Spleen (tissue), 11 donors: ENCODE results near the gene PLEKHH1. TPM values are rescaled to one million over a fixed set of nuclear protein-coding genes. Genes with fewer than 3 reads are reported as not detected.

Source experiments
- DNase-seq: peaks from one replicate; pipeline ENCODE4 v3.0.0-alpha.2; 2020
- H3K27ac ChIP-seq, 8 donors: fragments of 200-600 bp; sonication (generic) in 7 of 8; 1 replicate in 4 of 8; 2 replicates in 4 of 8; pipeline versions ENCODE4 v1.5.0 to v1.8.0; 2016 to 2021; ENCODE audit warnings: inconsistent platforms in 4 of 8, mild to moderate bottlenecking in 4 of 8, moderate library complexity in 1 of 8
- H3K27me3 ChIP-seq, 7 donors: fragments of 200-600 bp; sonication (generic) in 6 of 7; replicated peaks in 1 of 7; 1 replicate in 4 of 7; 2 replicates in 3 of 7; pipeline versions ENCODE4 v1.5.0 to v1.8.0; 2016 to 2021; ENCODE audit warnings: inconsistent platforms in 3 of 7, mild to moderate bottlenecking in 1 of 7
- H3K36me3 ChIP-seq, 6 donors: fragments of 200-600 bp; sonication (generic) in 5 of 6; 1 replicate in 4 of 6; 2 replicates in 2 of 6; pipeline versions ENCODE4 v1.5.0 to v1.8.0; 2016 to 2021; ENCODE audit warnings: inconsistent platforms in 2 of 6
- H3K4me1 ChIP-seq, 6 donors: fragments of 200-600 bp; sonication (generic) in 5 of 6; 1 replicate in 3 of 6; 2 replicates in 3 of 6; pipeline versions ENCODE4 v1.5.0 to v1.8.0; 2016 to 2021; ENCODE audit warnings: inconsistent platforms in 3 of 6
- H3K4me3 ChIP-seq, 8 donors: fragments of 200-600 bp; sonication (generic) in 7 of 8; 1 replicate in 4 of 8; 2 replicates in 4 of 8; pipeline versions ENCODE4 v1.5.0 to v1.8.0; 2016 to 2021; ENCODE audit warnings: inconsistent platforms in 4 of 8, mild to moderate bottlenecking in 4 of 8, moderate library complexity in 2 of 8
- H3K9me3 ChIP-seq, 8 donors: fragments of 200-600 bp; sonication (generic) in 7 of 8; 1 replicate in 4 of 8; 2 replicates in 4 of 8; pipeline versions ENCODE4 v1.5.0 to v1.8.0; 2016 to 2021; ENCODE audit warnings: inconsistent platforms in 4 of 8
- POLR2A ChIP-seq, 3 donors: fragments of 450-650 bp; IDR thresholded peaks; one replicate each; pipeline ENCODE4 v1.5.1; 2017; ENCODE audit warnings: antibody characterized with exemption in 3 of 3, mild to moderate bottlenecking in 1 of 3
- POLR2AphosphoS5 ChIP-seq, 3 donors: sonication (generic); formaldehyde crosslinking; IDR thresholded peaks; one replicate each; pipeline ENCODE4 v1.5.1; 2017; ENCODE audit warnings: antibody characterized with exemption in 3 of 3
- WGBS, 5 donors: extraction: QIAGEN DNeasy Blood & Tissue Kit in 3 of 5; methylation state at CpG; one replicate each; pipeline versions ENCODE4 v1.1.5 to v1.1.7; 2013 to 2018; 5-methylcytosine and 5-hydroxymethylcytosine counted together
- intact Hi-C: fragments of 100-400 bp; cut with DNase I; formaldehyde crosslinking; loops from one replicate; pipeline ENCODE4 v1.15.0; 2023; ENCODE audit warnings: low total_unique reads
- polyA plus RNA-seq, 3 donors: library from polyadenylated mRNA; stranded (reverse); fragments of 200-250 nt; gene quantifications; one replicate each; pipeline ENCODE4 v1.2.1, GENCODE V29; 2013
- total RNA-seq, 7 donors: library from RNA; depleted of rRNA in 3 of 7; stranded (reverse); fragments of >200 nt in 3 of 7; fragmentation: NEBNext Ultra II Directional in 4 of 7; extraction: Animal tissue kit (Norgen Biotek cat#: 25700) in 4 of 7; gene quantifications; one replicate each; pipeline versions ENCODE4 v1.1.0 to v1.2.1, GENCODE V29; 2016 to 2021
- TF ChIP-seq, protein P1 (sequence below), 11 experiments: fragments of 200-600 bp in 7 of 11; fragments of 450-650 bp in 4 of 11; sonication (generic) in 4 of 11; IDR thresholded peaks in 8 of 11; conservative IDR thresholded peaks in 3 of 11; 1 replicate in 7 of 11; 2 replicates in 4 of 11; pipeline versions ENCODE4 v1.4.0 to v1.8.0; 2016 to 2021; ENCODE audit warnings: antibody characterized with exemption in 11 of 11, inconsistent platforms in 4 of 11, mild to moderate bottlenecking in 1 of 11
- donor health status: healthy with polysubstance abuse.
- donor health status: DM: no; HTN: no; CAD: no; lungs with moderate emphysema.
- donor health status: DM: no; HTN: no; CAD: no.
- donor health status: Bipolar disorder and iron deficiency.
- donor health status: healthy.
- donor health status: DM: no; HTN: no; CAD: no.
- donor health status: DM: yes; HTN: yes; CAD: no.

The PLEKHH1 gene
- total and polyA plus RNA-seq, 10 donors, result 0.56 to 7.1 (median 4.1) TPM

DNA sequence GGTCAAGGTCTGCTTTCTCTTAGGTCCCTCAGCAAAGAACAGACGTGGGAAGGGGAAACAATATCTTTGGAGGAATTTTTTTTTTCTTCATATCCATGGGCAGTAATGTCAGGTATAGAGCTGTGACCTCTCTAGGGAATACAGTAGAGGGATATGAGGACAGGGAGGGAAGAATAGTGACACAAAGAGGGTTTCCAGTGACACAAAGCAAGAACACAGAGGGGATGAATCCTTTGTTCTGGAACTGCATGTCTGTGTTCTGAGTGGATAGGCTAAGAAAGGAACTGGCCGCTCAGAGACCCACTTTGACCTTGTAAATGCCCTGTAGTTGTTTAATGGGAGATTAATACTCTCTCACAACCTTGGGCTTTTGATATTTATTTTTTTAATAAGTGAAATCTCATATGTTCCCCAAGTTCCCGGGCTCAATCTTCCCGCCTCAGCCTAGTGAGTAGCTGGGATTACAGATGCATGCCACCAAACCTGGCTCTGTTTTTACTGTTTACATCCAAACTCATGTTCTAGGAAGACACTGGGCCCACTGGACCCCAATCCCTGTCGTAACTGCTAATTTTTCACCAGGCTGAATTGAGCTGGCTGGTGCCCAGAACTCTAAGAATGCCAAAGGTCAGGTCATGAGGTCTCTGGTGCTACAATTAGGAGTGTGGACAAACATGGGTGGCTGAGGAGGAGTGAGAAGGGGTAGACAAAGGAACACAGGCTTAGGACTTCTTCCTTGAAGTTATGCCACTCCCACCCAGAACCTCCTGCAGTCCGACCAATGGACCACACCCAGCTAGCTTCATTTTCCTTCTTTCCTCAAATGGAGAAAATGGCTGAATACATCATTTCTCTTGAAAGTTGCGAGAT lies 9.1 kb upstream of the PLEKHH1 start:
- Histone ChIP-seq H3K9me3 (no peaks in the 10 kb centered on the region), H3K4me1 (peaks cover 0 to 11% (median 0%) of the 10 kb centered on the region in 6 donors), H3K27me3 (peaks cover 0 to 36% (median 0%) of the 10 kb centered on the region in 7 donors), H3K36me3 (no peaks in the 10 kb centered on the region), H3K4me3 (no peak overlapping the region), H3K27ac (no peak overlapping the region)
- TF ChIP-seq POLR2AphosphoS5 (IDR thresholded peaks at IDR 0.05), result no peak
- TF ChIP-seq POLR2A (IDR thresholded peaks at IDR 0.05), result no peak
- TF ChIP-seq, protein P1, sequence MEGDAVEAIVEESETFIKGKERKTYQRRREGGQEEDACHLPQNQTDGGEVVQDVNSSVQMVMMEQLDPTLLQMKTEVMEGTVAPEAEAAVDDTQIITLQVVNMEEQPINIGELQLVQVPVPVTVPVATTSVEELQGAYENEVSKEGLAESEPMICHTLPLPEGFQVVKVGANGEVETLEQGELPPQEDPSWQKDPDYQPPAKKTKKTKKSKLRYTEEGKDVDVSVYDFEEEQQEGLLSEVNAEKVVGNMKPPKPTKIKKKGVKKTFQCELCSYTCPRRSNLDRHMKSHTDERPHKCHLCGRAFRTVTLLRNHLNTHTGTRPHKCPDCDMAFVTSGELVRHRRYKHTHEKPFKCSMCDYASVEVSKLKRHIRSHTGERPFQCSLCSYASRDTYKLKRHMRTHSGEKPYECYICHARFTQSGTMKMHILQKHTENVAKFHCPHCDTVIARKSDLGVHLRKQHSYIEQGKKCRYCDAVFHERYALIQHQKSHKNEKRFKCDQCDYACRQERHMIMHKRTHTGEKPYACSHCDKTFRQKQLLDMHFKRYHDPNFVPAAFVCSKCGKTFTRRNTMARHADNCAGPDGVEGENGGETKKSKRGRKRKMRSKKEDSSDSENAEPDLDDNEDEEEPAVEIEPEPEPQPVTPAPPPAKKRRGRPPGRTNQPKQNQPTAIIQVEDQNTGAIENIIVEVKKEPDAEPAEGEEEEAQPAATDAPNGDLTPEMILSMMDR (IDR thresholded peaks at IDR 0.05 in 8 of 11, conservative IDR thresholded peaks at IDR 0.05 in 3 of 11), result no peak
- intact Hi-C loops, result no loop called here
- 59 to 66% (median 61%) methylated on average over 7 of the region's 7 CpGs for WGBS, 5 donors
- DNase-seq, result no peak

DNA sequence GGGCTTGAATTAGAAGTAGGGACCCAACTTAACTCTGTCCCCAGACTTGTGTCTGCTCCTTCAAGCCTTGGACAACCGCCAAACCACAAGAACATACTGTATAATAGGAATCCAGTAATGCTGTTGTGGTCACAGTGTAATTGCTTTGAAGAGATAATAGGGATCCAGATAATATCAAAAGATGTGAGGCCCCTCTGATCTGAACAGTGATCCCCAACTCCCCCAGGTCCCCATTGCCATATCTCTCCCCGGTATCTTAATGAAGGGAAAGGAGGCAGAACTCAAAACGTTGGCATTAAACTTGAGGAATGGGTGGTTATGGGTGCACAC lies 8.5 kb upstream of the PLEKHH1 start:
- 8 to 38% (median 26%) methylated on average over 3 of the region's 3 CpGs for WGBS, 5 donors
- intact Hi-C loops, result no loop called here
- H3K27ac ChIP-seq, result no peak overlapping the region

DNA sequence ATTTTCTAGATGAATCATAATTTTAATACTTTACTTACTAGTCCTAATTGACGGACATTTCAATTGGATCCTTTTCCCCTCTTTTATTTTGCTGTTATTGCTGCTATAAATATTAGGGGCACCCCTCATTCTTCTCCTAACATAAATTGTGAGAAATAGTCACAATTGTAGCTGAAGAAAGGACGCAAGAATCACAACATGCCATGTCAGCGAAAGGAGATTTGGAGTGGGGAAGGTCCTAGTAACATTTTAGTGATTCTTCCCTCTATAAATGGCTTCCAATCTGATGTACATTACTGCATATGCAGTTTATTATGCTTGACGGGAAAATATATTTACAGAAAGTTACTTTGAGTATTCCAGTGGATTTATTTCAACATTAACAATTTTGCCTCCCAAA lies 7.7 kb upstream of the PLEKHH1 start:
- Histone ChIP-seq H3K36me3 (no peaks in the 10 kb centered on the region), H3K4me1 (peaks cover 0 to 11% (median 0%) of the 10 kb centered on the region in 6 donors), H3K4me3 (no peak overlapping the region), H3K27ac (no peak overlapping the region), H3K27me3 (peaks cover 0 to 36% (median 0%) of the 10 kb centered on the region in 7 donors), H3K9me3 (no peaks in the 10 kb centered on the region)
- DNase-seq, result no peak
- intact Hi-C loops, result no loop called here
- WGBS, 5 donors, result 60 to 91% (median 86%) methylated on average over 4 of the region's 4 CpGs
- TF ChIP-seq, protein P1 (IDR thresholded peaks at IDR 0.05 in 8 of 11, conservative IDR thresholded peaks at IDR 0.05 in 3 of 11), result no peak
- no peak for TF ChIP-seq POLR2AphosphoS5 (IDR thresholded peaks at IDR 0.05)
- TF ChIP-seq POLR2A (IDR thresholded peaks at IDR 0.05), result no peak

More for the DNA sequence above, 8.5 kb upstream of the PLEKHH1 start:
- Histone ChIP-seq H3K27me3 (peaks cover 0 to 36% (median 0%) of the 10 kb centered on the region in 7 donors), H3K4me1 (peaks cover 0 to 11% (median 0%) of the 10 kb centered on the region in 6 donors), H3K4me3 (no peak overlapping the region), H3K9me3 (no peaks in the 10 kb centered on the region), H3K36me3 (no peaks in the 10 kb centered on the region)
- DNase-seq, result no peak
- TF ChIP-seq POLR2A (IDR thresholded peaks at IDR 0.05) (no peak), POLR2AphosphoS5 (IDR thresholded peaks at IDR 0.05) (no peak)
- TF ChIP-seq, protein P1 (IDR thresholded peaks at IDR 0.05 in 8 of 11, conservative IDR thresholded peaks at IDR 0.05 in 3 of 11), result no peak

DNA sequence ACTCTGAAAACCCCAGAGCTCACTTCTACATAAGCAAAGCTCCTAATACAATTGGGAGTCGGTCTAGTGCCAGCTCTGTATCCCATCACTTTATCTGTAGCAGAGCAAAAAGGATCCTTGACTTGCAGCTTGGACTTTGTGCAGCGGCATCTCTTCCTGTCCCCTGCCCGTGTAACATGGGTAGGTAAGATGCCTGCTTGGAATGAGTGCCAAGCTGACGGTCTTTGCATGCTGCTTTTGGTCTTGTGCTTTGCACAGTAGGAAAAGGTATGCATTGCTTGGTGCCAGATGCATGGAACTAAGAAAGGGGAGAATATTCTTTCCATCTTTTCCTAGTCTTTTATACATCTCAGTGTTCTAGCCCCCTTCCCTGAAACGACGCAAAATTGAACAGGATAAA lies 6.9 kb upstream of the PLEKHH1 start:
- Histone ChIP-seq H3K36me3 (no peaks in the 10 kb centered on the region), H3K4me3 (no peak overlapping the region), H3K4me1 (peaks cover 0 to 11% (median 0%) of the 10 kb centered on the region in 6 donors), H3K27me3 (peaks cover 0 to 38% (median 0%) of the 10 kb centered on the region in 7 donors), H3K27ac (no peak overlapping the region), H3K9me3 (no peaks in the 10 kb centered on the region)
- TF ChIP-seq POLR2A (IDR thresholded peaks at IDR 0.05) (no peak), POLR2AphosphoS5 (IDR thresholded peaks at IDR 0.05) (no peak)
- TF ChIP-seq, protein P1 (IDR thresholded peaks at IDR 0.05 in 8 of 11, conservative IDR thresholded peaks at IDR 0.05 in 3 of 11), result no peak
- intact Hi-C loops, result no loop called here
- 61 to 68% (median 64%) methylated on average over 6 of the region's 6 CpGs for WGBS, 5 donors
- DNase-seq, result no peak
